SU-DHL-6 (cell line): ENCODE data around the gene ZC3H12C.
"Not testable (repeated sequence)": the region's sequence is repeated elsewhere in the genome, so short reads cannot be mapped to it uniquely, and the experiment has no call there.

Experiments used
- H2AFZ ChIP-seq: fragments of 200-600 bp; sonication (generic); 2 replicates; pipeline ENCODE4 v1.6.1; 2014; ENCODE audit warnings: low read depth, mild to moderate bottlenecking, moderate library complexity, mixed read lengths, antibody characterized with exemption, low read length; ENCODE audit not compliant: severe bottlenecking
- H3F3A ChIP-seq: fragments of 200-600 bp; shearing (Covaris generic); 2 replicates; pipeline ENCODE4 v1.6.0; 2016; ENCODE audit warnings: antibody characterized with exemption, mild to moderate bottlenecking; ENCODE audit not compliant: insufficient read depth
- H3K27ac ChIP-seq: fragments of 200-600 bp; sonication (generic); 2 replicates; pipeline ENCODE4 v1.5.1; 2016; ENCODE audit warnings: low read depth, mild to moderate bottlenecking, low read length, moderate library complexity, mixed read lengths
- H3K27me3 ChIP-seq: fragments of 200-600 bp; sonication (generic), shearing (Covaris generic); 2 replicates; pipeline ENCODE4 v1.6.0; 2014; ENCODE audit warnings: mild to moderate bottlenecking, low read length
- H3K36me3 ChIP-seq: fragments of 200-600 bp; sonication (generic); 2 replicates; pipeline ENCODE4 v1.6.1; 2014; ENCODE audit warnings: mild to moderate bottlenecking, low read length, mixed read lengths
- H3K4me2 ChIP-seq: fragments of 300-600, 200-600 bp; shearing (Covaris generic), sonication (generic); 2 replicates; pipeline ENCODE4 v1.6.0; 2014; ENCODE audit warnings: low read length, low read depth, mild to moderate bottlenecking; ENCODE audit not compliant: poor library complexity, severe bottlenecking
- H3K4me3 ChIP-seq: fragments of 200-600 bp; sonication (generic); 2 replicates; pipeline ENCODE4 v1.5.1; 2014; ENCODE audit warnings: antibody characterized with exemption, low read length, mild to moderate bottlenecking, mixed read lengths; ENCODE audit not compliant: insufficient read depth, poor library complexity, severe bottlenecking
- H3K79me2 ChIP-seq: fragments of 200-600 bp; sonication (generic); 2 replicates; pipeline ENCODE4 v1.6.1; 2014; ENCODE audit warnings: mild to moderate bottlenecking, low read length, moderate library complexity; ENCODE audit not compliant: insufficient read depth
- H3K9ac ChIP-seq: fragments of 200-600 bp; sonication (generic); 2 replicates; pipeline ENCODE4 v1.7.0; 2014; ENCODE audit warnings: mild to moderate bottlenecking, low read length
- H3K9me2 ChIP-seq: fragments of 200-600 bp; sonication (generic); replicated peaks from 2 replicates; pipeline ENCODE4 v1.6.1; 2014; ENCODE audit warnings: low read length; ENCODE audit not compliant: insufficient read depth
- H3K9me3 ChIP-seq: fragments of 200-600 bp; sonication (generic); 2 replicates; pipeline ENCODE4 v1.6.1; 2014; ENCODE audit warnings: low read length, mixed read lengths; ENCODE audit not compliant: insufficient read depth
- H4K20me1 ChIP-seq: fragments of 200-600 bp; sonication (generic); 2 replicates; pipeline ENCODE4 v1.6.1; 2014; ENCODE audit warnings: low read depth, mild to moderate bottlenecking, antibody characterized with exemption, low read length, moderate library complexity, mixed read lengths
- CTCF ChIP-seq: fragments of 200-600 bp; sonication (generic); IDR thresholded peaks from one replicate; pipeline ENCODE4 v1.5.1; 2017; ENCODE audit warnings: antibody characterized with exemption, mild to moderate bottlenecking, low read length, moderate library complexity; ENCODE audit not compliant: insufficient read depth, poor library complexity, severe bottlenecking
- EZH2phosphoT487 ChIP-seq: fragments of 200-600 bp; sonication (generic), shearing (Covaris generic); conservative IDR thresholded peaks from 2 replicates; pipeline ENCODE4 v1.6.1; 2018; ENCODE audit warnings: mild to moderate bottlenecking, antibody characterized with exemption, low read length, moderate library complexity, mixed read lengths

Gene ZC3H12C

GRCh38 chr11:110062247-110062646, 30.9 kb upstream of the ZC3H12C start:
- no peaks in the 10 kb centered on the region; the same call in 1 of the 2 replicates for H3K27me3 ChIP-seq
- H3F3A ChIP-seq: no peaks in the 10 kb centered on the region
- no peak overlapping the region for H3K4me2 ChIP-seq
- no peak overlapping the region for H2AFZ ChIP-seq
- H3K27ac ChIP-seq: no peak overlapping the region
- no peak overlapping the region for H3K9ac ChIP-seq
- H3K9me2 ChIP-seq: no peaks in the 10 kb centered on the region
- no peaks in the 10 kb centered on the region for H3K79me2 ChIP-seq
- H3K4me3 ChIP-seq: no peak overlapping the region
- no peaks in the 10 kb centered on the region for H3K9me3 ChIP-seq
- no peaks in the 10 kb centered on the region for H4K20me1 ChIP-seq
- H3K36me3 ChIP-seq: no peaks in the 10 kb centered on the region
- TF ChIP-seq CTCF (no peak), EZH2phosphoT487 (no peak)

GRCh38 chr11:110065189-110065588, 28.0 kb upstream of the ZC3H12C start:
- H3K36me3 ChIP-seq: no peaks in the 10 kb centered on the region
- no peaks in the 10 kb centered on the region for H3K9me2 ChIP-seq
- no peaks in the 10 kb centered on the region; the same call in 1 of the 2 replicates for H3K27me3 ChIP-seq
- H4K20me1 ChIP-seq: no peaks in the 10 kb centered on the region
- H3K79me2 ChIP-seq: no peaks in the 10 kb centered on the region
- no peaks in the 10 kb centered on the region for H3K9me3 ChIP-seq
- H3K4me3 ChIP-seq: no peak overlapping the region
- TF ChIP-seq EZH2phosphoT487 (no peak), CTCF (no peak)
- H3F3A ChIP-seq: no peaks in the 10 kb centered on the region
- no peak overlapping the region for H3K4me2 ChIP-seq
- H2AFZ ChIP-seq: no peak overlapping the region
- no peak overlapping the region for H3K27ac ChIP-seq
- H3K9ac ChIP-seq: no peak overlapping the region

GRCh38 chr11:110068001-110068400, 25.2 kb upstream of the ZC3H12C start:
- H3K79me2 ChIP-seq, H3K9me3 ChIP-seq, H4K20me1 ChIP-seq, H3K4me2 ChIP-seq, H3K4me3 ChIP-seq, H3K27me3 ChIP-seq, H3K9ac ChIP-seq, H3K36me3 ChIP-seq, H3K27ac ChIP-seq, H3F3A ChIP-seq, H2AFZ ChIP-seq, H3K9me2 ChIP-seq: not testable (repeated sequence)

- no peaks in the 10 kb centered on the region for H3K79me2 ChIP-seq
- no peak overlapping the region for H3K27ac ChIP-seq
- H3K4me3 ChIP-seq: no peak overlapping the region
- H3K4me2 ChIP-seq: no peak overlapping the region
- no peaks in the 10 kb centered on the region for H3F3A ChIP-seq
- no peak overlapping the region for H2AFZ ChIP-seq
- no peak overlapping the region for H3K9ac ChIP-seq
- H3K9me2 ChIP-seq: no peaks in the 10 kb centered on the region
- H3K27me3 ChIP-seq: no peaks in the 10 kb centered on the region
- no peaks in the 10 kb centered on the region for H3K9me3 ChIP-seq
- TF ChIP-seq CTCF: no peak
- no peak for TF ChIP-seq EZH2phosphoT487
- no peaks in the 10 kb centered on the region for H4K20me1 ChIP-seq
- H3K36me3 ChIP-seq: no peaks in the 10 kb centered on the region
Observed at GRCh38 chr11:110069158-110069737, 23.9 kb upstream of the ZC3H12C start.
